Heart left ventricle (tissue), 16 donors: ENCODE data around the gene MPLKIP. TPM values are rescaled to one million over a fixed set of nuclear protein-coding genes. Genes with fewer than 3 reads are reported as not detected.
"Not testable (repeated sequence)": the region's sequence is repeated elsewhere in the genome, so short reads cannot be mapped to it uniquely, and the experiment has no call there.

ENCODE experiments used
- ATAC-seq, 4 donors: fragments of 200-7000 bp; cut with Tn5 transposase; one replicate each; pipeline ENCODE4 v1.9.1; 2020 to 2022; ENCODE audit warnings: moderate library complexity in 4 of 4, mild to moderate bottlenecking in 3 of 4, moderate number of reproducible peaks in 1 of 4
- DNase-seq, 5 donors: peaks; one replicate each; pipeline ENCODE4 v3.0.0-alpha.2; 2020
- H3K27ac ChIP-seq, 12 donors: fragments of 200-600 bp; sonication (generic) in 4 of 12; one replicate each; pipeline versions ENCODE4 v1.5.0 to v1.8.0; 2016 to 2022; ENCODE audit warnings: mild to moderate bottlenecking in 2 of 12
- H3K27me3 ChIP-seq, 9 donors: fragments of 200-600 bp; sonication (generic) in 2 of 9; one replicate each; pipeline versions ENCODE4 v1.5.1 to v1.8.0; 2016 to 2022; ENCODE audit warnings: mild to moderate bottlenecking in 3 of 9
- H3K36me3 ChIP-seq, 9 donors: fragments of 200-600 bp; sonication (generic) in 2 of 9; one replicate each; pipeline versions ENCODE4 v1.5.0 to v1.8.0; 2018 to 2022; ENCODE audit warnings: mild to moderate bottlenecking in 2 of 9
- H3K4me1 ChIP-seq, 12 donors: fragments of 200-600 bp; sonication (generic) in 4 of 12; one replicate each; pipeline versions ENCODE4 v1.5.0 to v1.8.0; 2016 to 2022; ENCODE audit warnings: mild to moderate bottlenecking in 3 of 12
- H3K4me3 ChIP-seq, 12 donors: fragments of 200-600 bp; sonication (generic) in 4 of 12; one replicate each; pipeline versions ENCODE4 v1.5.0 to v1.8.0; 2017 to 2022; ENCODE audit warnings: mild to moderate bottlenecking in 9 of 12, moderate library complexity in 4 of 12
- H3K9me3 ChIP-seq, 12 donors: fragments of 200-600 bp; sonication (generic) in 4 of 12; one replicate each; pipeline versions ENCODE4 v1.5.0 to v1.8.0; 2016 to 2022; ENCODE audit warnings: mild to moderate bottlenecking in 1 of 12
- POLR2A ChIP-seq, 2 donors: fragments of 450-650 bp; IDR thresholded peaks; one replicate each; pipeline ENCODE4 v1.6.1; 2017; ENCODE audit warnings: antibody characterized with exemption in 2 of 2, mild to moderate bottlenecking in 2 of 2, moderate library complexity in 2 of 2
- WGBS, 4 donors: extraction: QIAGEN DNeasy Blood & Tissue Kit in 2 of 4; methylation state at CpG; one replicate each; pipeline versions ENCODE4 v1.1.5 to v1.1.7; 2013 to 2018; 5-methylcytosine and 5-hydroxymethylcytosine counted together
- intact Hi-C, 10 donors: fragments of 100-400 bp; cut with DNase I; formaldehyde crosslinking; loops; one replicate each; pipeline versions ENCODE4 v1.11.1 to v1.14.2; 2022
- polyA plus RNA-seq, 2 donors: library from polyadenylated mRNA; stranded (reverse); fragments of 200-250 nt; gene quantifications; one replicate each; pipeline ENCODE4 v1.2.3, GENCODE V29; 2013
- total RNA-seq, 9 donors: library from RNA; depleted of rRNA in 2 of 9; stranded (reverse); fragments of >200 nt in 2 of 9; fragmentation: NEBNext Ultra II Directional in 3 of 9; extraction: Animal tissue kit (Norgen Biotek cat#: 25700) in 3 of 9; gene quantifications; one replicate each; pipeline versions ENCODE4 v1.1.0 to v1.2.4, GENCODE V29; 2016 to 2023
- TF ChIP-seq, protein P1 (sequence below), 12 donors: fragments of 200-600 bp; sonication (generic) in 4 of 12; IDR thresholded peaks; one replicate each; pipeline versions ENCODE4 v1.5.0 to v1.8.0; 2018 to 2022; ENCODE audit warnings: antibody characterized with exemption in 12 of 12, mild to moderate bottlenecking in 5 of 12
- donor health status: ischemic (EF 13 %, LVEDD 7.1; RV severe dilation, severe dysfunction).
- donor health status: healthy with polysubstance abuse.
- donor health status: DM: no; HTN: yes; CAD: no.
- donor health status: DM: no; HTN: no; CAD: no.
- donor health status: ischemic (EF 25% LVEDD 6.9; RV normal size, moderate dysfunction).
- donor health status: ischemic (EF 25% LVEDD 5.7; RV mildly dilated, moderate dysfunction).
- donor health status: healthy.
- donor health status: DM: yes; HTN: yes; CAD: no.
- donor health status: ischemic (EF 35%, LVEDD 5.7; RV mildly dilated, moderate dysfunction).
- donor health status: nonischemic (EF 11% LVEDD 7.7; RV severe dilation, severe dysfunction).
- donor health status: DM: yes; HTN: yes; CAD: no.
- donor health status: PGD.
- donor health status: ischemic (EF 29% LVEDD 5.4; RV normal size, mild dysfunction).
- donor health status: nonischemic (EF 23%, LVEDD 6.1; RV moderate dilation, normal function).

MPLKIP gene
- total and polyA plus RNA-seq, 11 donors: 12.0 to 25.6 (median 17.4) TPM

DNA sequence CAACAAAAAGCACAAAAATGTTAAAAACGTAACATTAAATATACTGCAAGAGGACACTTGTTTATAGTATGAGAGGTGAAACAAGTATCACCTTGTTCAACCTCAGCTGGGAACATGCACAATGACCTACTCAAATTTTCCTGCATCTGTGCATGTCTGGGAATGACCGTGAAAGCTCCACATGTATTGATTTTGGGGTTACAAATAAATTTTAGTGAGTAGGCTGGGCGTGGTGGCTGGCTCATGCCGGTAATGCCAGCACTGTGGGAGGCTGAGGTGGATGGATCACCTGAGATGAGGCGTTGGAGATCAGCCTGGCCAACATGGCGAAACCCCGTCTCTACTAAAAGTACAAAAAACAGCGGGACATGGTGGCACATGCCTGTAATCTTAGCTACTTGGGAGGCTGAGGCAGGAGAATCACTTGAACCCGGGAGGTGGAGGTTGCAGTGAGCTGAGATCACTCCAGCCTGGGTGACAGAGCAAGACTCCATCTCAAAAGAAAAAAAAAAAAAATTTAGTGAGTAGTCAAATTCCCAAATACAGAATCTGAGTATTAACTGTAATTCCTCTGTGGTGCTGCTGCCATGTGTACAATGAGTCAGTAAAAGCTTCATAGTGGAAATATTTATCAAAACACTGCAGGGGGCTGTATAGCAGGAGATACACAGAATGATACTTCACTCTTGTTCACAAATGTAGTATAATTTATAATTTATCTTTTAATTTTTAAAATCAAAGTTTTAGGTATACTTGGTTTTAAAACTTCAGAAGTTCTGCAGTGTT lies 41.5 kb upstream of the MPLKIP start:
- H3K4me1 ChIP-seq: no peaks in the 10 kb centered on the region
- TF ChIP-seq, protein P1, sequence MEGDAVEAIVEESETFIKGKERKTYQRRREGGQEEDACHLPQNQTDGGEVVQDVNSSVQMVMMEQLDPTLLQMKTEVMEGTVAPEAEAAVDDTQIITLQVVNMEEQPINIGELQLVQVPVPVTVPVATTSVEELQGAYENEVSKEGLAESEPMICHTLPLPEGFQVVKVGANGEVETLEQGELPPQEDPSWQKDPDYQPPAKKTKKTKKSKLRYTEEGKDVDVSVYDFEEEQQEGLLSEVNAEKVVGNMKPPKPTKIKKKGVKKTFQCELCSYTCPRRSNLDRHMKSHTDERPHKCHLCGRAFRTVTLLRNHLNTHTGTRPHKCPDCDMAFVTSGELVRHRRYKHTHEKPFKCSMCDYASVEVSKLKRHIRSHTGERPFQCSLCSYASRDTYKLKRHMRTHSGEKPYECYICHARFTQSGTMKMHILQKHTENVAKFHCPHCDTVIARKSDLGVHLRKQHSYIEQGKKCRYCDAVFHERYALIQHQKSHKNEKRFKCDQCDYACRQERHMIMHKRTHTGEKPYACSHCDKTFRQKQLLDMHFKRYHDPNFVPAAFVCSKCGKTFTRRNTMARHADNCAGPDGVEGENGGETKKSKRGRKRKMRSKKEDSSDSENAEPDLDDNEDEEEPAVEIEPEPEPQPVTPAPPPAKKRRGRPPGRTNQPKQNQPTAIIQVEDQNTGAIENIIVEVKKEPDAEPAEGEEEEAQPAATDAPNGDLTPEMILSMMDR (IDR thresholded peaks at IDR 0.05): no peak
- no peak for TF ChIP-seq POLR2A (IDR thresholded peaks at IDR 0.05)
- intact Hi-C loops: loop anchor here in 1 of 10 donors (5.0 kb wide), 1 partner anchor 311 kb away; no protein-coding TSS in a partner anchor
- 88 to 92% (median 91%) methylated on average over 9 of the region's 9 CpGs for WGBS, 4 donors
- no peak for ATAC-seq
- H3K36me3 ChIP-seq: no peaks in the 10 kb centered on the region
- DNase-seq: no peak
- no peaks in the 10 kb centered on the region for H3K9me3 ChIP-seq
- H3K4me3 ChIP-seq: no peak overlapping the region
- H3K27me3 ChIP-seq: no peaks in the 10 kb centered on the region
- H3K27ac ChIP-seq: no peak overlapping the region

DNA sequence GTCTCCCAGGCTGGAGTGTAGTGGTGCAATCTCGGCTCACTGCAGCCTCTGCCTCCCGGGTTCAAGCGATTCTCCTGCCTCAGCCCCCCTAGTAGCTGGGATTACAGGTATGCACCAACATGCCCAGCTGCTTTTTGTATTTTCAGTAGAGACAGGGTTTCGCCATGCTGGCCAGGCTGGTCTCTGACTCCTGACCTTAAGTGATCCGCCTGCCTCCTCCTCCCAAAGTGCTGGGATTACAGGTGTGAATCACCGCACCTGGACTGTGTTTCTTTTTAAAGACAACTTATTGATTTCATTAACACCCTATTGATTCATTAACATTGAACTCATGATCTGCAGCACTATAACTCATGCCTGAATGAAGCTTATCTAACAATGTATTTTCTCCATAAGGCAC lies 40.8 kb upstream of the MPLKIP start:
- DNase-seq, ATAC-seq: not testable (repeated sequence)
- 85 to 92% (median 88%) methylated on average over 6 of the region's 6 CpGs for WGBS, 4 donors

DNA sequence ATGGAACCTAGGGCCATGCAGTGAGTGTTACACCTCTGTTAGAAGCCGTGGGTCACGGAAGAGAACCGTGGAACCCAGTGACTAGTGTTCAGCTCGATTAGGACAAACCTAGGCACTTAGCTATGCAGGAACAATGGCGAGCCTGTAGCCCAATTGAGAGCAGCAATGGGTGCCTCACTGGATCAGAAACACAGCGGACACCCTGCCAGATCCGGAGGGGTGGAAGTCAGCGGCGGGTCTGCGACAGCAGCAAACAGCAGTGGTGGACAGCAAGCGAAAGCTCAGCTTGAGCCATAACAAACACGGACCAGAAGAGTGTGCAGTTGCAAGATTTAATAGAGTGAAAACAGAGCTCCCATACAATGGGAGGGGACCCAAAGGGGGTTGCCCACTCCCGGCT lies 38.7 kb upstream of the MPLKIP start:
- 88 to 96% (median 92%) methylated on average over 13 of the region's 13 CpGs for WGBS, 4 donors
- H3K4me3 ChIP-seq, H3K4me1 ChIP-seq, DNase-seq, intact Hi-C loops, H3K27me3 ChIP-seq, H3K27ac ChIP-seq, H3K9me3 ChIP-seq, H3K36me3 ChIP-seq, ATAC-seq: not testable (repeated sequence)

More for the DNA sequence above, 40.8 kb upstream of the MPLKIP start:
- not testable (repeated sequence) for H3K4me3 ChIP-seq, H3K36me3 ChIP-seq, H3K9me3 ChIP-seq, H3K27me3 ChIP-seq, H3K4me1 ChIP-seq, H3K27ac ChIP-seq
- intact Hi-C loops: loop anchor here in 1 of 10 donors (5.0 kb wide), 1 partner anchor 312 kb away; no protein-coding TSS in a partner anchor

DNA sequence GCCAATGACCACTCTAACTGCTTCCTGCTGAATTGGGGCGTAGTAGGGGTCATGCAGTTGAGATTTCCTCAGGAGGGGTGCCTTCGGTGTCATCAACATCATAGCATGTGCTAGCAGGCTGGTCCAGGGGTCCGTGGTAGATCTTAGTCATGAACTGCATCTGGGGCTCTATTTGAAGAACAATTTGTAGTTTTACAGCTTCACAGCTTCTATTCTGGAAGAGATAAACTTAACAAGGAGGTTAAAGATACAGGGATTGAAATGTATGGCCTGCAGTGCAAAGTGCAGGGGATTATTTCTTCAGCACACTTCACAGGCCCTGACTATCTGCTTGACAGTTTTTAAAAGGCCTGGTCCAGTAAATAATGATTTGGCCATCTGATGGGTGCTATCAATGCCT lies 33.8 kb upstream of the MPLKIP start:
- 88 to 96% (median 92%) methylated on average over 3 of the region's 3 CpGs for WGBS, 4 donors
- intact Hi-C loops, H3K27me3 ChIP-seq, H3K36me3 ChIP-seq, H3K4me3 ChIP-seq, ATAC-seq, H3K9me3 ChIP-seq, H3K4me1 ChIP-seq, DNase-seq, H3K27ac ChIP-seq: not testable (repeated sequence)

DNA sequence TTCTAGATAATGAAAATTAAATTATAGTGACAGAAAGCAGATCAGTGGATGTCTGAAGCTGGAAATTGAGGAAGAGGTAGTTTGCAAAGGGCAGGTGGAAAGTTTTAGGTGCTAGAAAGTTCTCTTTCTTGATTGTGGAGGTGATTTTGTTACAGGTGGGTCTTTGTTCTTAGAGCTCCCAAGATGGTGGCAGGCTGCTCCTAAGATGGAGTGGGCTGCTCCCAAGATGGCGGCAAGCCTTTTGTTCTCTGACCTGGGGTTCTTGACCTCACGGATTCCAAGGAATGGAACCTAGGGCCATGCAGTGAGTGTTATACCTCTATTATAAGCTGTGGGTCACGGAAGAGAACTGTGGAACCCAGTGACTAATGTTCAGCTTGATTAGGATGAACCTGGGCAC lies 32.9 kb upstream of the MPLKIP start:
- no peak overlapping the region for H3K4me3 ChIP-seq
- no peaks in the 10 kb centered on the region for H3K36me3 ChIP-seq
- WGBS, 4 donors: 84 to 97% (median 90%) methylated on average over 3 of the region's 3 CpGs
- DNase-seq (no peak), ATAC-seq (no peak)
- H3K27me3 ChIP-seq: no peaks in the 10 kb centered on the region
- no peaks in the 10 kb centered on the region for H3K4me1 ChIP-seq
- H3K9me3 ChIP-seq: no peaks in the 10 kb centered on the region
- no peak for TF ChIP-seq POLR2A (IDR thresholded peaks at IDR 0.05)
- TF ChIP-seq, protein P1 (IDR thresholded peaks at IDR 0.05): no peak
- intact Hi-C loops: no loop called here
- no peak overlapping the region for H3K27ac ChIP-seq

DNA sequence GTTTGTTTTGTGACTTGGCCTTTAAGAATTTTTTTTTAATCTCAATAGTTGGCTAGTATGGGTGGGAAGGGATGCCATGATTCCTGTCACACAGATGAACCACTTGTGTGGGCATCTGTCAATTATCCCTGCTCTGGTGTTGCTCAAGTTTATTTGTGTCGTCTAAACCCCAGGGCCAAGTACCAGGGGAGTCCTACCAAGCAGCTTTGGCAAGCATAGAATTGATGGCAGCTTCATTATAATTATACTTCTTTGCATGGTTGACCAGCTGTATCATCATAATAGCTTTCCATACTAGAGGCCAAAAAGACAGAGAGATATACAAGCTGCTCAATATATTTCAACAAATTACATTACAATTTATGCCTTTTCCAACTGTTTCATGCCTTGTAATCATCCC lies 30.8 kb upstream of the MPLKIP start:
- Histone ChIP-seq H3K4me3 (no peak overlapping the region), H3K27me3 (no peaks in the 10 kb centered on the region), H3K9me3 (no peaks in the 10 kb centered on the region), H3K27ac (no peak overlapping the region), H3K36me3 (no peaks in the 10 kb centered on the region), H3K4me1 (no peaks in the 10 kb centered on the region)
- DNase-seq: no peak
- no peak for TF ChIP-seq POLR2A (IDR thresholded peaks at IDR 0.05)
- TF ChIP-seq, protein P1 (IDR thresholded peaks at IDR 0.05): no peak
- ATAC-seq: no peak
- 21 to 46% (median 38%) methylated on average over 1 of the region's 1 CpG for WGBS, 4 donors
- intact Hi-C loops: no loop called here
